GM10248 (cell line): Measurements from ENCODE around the gene POLR3H.
"Not testable (repeated sequence)": the region's sequence is repeated elsewhere in the genome, so short reads cannot be mapped to it uniquely, and the experiment has no call there.

ENCODE experiments used
- CTCF ChIA-PET: fragments of 300-600 bp; sonication (Branson Sonifier 250); formaldehyde crosslinking; extraction: SDS; loops from one replicate; lab custom pipeline; 2021; ENCODE audit warnings: antibody characterized with exemption; lab: Yijun Ruan, JAX
- POLR2A ChIA-PET: fragments of 350-650 bp; sonication (Branson Sonifier 250); formaldehyde crosslinking; extraction: SDS; loops from one replicate; lab custom pipeline; 2020; ENCODE audit warnings: antibody characterized with exemption; lab: Yijun Ruan, JAX
- DNase-seq: peaks from one replicate; pipeline ENCODE4 v3.0.0; 2012; ENCODE audit errors: extremely low spot score
- TF ChIP-seq, protein P1 (sequence below): IDR thresholded peaks from 2 replicates; pipeline ENCODE4 v1.5.1; 2012; ENCODE audit warnings: mild to moderate bottlenecking, low read depth; ENCODE audit errors: extremely low read depth, missing control alignments, control extremely low read depth

Gene POLR3H

DNA sequence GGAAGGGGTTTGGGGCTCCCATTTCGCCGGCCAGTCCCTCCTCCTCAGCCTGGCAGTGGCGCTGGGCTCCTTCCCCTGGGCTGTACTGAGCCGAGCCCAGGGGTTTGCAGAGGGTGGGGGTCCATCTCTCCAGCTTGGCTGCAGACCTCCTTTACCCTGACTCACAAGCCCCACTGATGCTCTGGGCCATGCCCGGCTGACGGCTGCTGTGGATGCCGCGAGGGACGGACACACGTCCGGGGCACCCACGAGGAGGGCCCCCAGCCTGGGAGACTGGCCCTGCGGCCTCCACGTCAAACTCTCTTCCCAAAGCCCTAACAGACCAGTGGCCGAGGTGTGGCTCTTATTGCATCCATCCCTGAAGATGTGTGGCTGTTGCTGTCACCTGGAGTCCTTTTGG lies 31.3 kb upstream of the POLR3H start:
- ChIA-PET POLR2A (no interaction called here), CTCF (interaction anchor here (1.1 kb wide), 1 partner anchor 172 kb away, joined by 4 read pairs; no protein-coding TSS in a partner anchor)
- no peak for DNase-seq
- TF ChIP-seq, protein P1, sequence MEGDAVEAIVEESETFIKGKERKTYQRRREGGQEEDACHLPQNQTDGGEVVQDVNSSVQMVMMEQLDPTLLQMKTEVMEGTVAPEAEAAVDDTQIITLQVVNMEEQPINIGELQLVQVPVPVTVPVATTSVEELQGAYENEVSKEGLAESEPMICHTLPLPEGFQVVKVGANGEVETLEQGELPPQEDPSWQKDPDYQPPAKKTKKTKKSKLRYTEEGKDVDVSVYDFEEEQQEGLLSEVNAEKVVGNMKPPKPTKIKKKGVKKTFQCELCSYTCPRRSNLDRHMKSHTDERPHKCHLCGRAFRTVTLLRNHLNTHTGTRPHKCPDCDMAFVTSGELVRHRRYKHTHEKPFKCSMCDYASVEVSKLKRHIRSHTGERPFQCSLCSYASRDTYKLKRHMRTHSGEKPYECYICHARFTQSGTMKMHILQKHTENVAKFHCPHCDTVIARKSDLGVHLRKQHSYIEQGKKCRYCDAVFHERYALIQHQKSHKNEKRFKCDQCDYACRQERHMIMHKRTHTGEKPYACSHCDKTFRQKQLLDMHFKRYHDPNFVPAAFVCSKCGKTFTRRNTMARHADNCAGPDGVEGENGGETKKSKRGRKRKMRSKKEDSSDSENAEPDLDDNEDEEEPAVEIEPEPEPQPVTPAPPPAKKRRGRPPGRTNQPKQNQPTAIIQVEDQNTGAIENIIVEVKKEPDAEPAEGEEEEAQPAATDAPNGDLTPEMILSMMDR: no peak

DNA sequence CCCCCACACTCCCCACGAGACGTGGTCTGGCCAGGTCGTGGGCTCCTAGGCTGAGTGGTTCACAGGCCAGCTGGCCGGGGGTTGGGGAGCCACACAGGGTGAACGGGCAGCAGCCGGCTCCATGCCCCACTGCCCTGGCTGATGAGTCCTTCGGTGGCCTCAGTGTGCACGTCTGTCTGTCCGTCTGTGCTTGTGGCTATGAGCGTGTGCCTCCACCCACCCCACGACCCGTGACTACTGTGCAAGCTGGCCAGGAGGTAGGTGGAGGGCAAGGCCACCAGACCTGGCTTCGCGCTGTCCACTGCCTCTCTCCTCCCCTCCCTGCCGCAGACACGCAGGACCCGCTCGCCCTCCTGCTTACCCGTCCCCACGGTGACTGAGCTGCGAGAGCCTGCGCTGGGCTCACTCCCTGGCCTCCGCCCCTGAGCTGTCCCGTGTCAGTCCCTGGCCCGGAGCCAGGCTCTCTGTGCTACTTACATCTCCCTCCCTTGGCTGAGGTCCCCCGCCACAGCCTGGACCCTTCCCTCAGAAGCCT lies 30.6 kb upstream of the POLR3H start:
- CTCF ChIA-PET: interaction anchor here (1.2 kb wide), 1 partner anchor 14 kb away, joined by 4 read pairs; the partner anchor contains the start of gene PMM1
- POLR2A ChIA-PET: no interaction called here
- TF ChIP-seq, protein P1: no peak
- DNase-seq: no peak

DNA sequence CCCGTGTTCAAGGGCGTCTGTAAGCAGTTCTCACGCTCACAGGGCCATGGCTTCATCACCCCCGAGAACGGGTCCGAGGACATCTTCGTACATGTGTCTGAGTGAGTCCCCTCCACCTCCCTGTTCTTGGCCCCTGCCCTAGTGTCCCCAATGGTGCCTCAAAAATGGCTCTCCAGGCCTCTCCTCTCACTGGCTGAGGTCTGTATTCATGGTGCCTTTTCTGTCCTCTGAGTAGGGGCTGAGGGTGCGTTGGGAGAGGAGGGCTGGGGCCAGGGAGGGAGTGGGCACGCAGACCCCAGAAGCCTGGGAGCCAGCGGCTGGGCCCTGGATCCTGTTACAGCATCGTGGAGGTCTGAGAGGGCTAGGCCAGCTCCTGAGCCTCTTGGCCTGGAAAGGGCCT lies 29.4 kb upstream of the POLR3H start:
- POLR2A ChIA-PET: no interaction called here
- CTCF ChIA-PET: interaction anchor here (1.2 kb wide), 3 partner anchors 11 to 16 kb away, joined by 3 to 4 read pairs (median 3); partner anchors contain the start of gene PMM1
- no peak for DNase-seq
- TF ChIP-seq, protein P1: no peak

DNA sequence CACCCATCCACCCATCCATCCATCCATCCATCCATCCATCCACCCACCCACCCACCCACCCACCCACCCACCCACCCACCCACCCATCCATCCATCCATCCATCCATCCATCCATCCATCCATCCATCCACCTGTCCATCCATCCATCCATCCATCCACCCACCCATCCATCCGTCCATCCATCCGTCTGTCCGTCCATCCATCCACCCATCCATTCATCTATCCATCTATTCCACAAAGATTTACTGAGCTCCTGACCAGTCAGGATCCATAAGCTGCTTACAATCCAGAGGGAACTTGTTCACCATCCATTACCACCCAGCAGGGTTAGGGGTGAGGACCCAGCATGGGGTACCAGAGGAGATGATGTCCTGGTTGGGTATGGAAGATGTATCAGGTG lies 28.0 kb upstream of the POLR3H start:
- POLR2A ChIA-PET, DNase-seq: not testable (repeated sequence)
- CTCF ChIA-PET: interaction anchor here (1.2 kb wide), 1 partner anchor 17 kb away, joined by 3 read pairs; the partner anchor contains the start of gene PMM1

DNA sequence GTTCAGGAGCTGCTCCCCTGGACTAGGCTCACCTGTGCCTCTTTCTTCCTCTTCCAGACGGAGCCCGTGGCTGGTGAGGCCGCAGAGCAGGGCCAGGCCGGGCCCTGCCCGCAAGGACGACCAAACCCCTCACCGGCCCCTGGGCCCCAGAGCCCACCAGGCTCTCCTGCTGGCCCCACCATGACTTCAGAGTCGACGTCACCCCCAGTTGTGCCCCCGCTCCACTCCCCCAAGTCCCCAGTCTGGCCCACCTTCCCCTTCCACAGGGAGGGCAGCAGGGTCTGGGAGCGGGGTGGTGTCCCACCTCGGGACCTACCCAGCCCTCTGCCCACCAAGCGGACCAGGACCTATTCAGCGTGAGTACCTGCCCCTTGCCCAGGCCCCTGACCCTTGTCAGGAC lies 27.5 kb upstream of the POLR3H start:
- CTCF ChIA-PET: no interaction called here

DNA sequence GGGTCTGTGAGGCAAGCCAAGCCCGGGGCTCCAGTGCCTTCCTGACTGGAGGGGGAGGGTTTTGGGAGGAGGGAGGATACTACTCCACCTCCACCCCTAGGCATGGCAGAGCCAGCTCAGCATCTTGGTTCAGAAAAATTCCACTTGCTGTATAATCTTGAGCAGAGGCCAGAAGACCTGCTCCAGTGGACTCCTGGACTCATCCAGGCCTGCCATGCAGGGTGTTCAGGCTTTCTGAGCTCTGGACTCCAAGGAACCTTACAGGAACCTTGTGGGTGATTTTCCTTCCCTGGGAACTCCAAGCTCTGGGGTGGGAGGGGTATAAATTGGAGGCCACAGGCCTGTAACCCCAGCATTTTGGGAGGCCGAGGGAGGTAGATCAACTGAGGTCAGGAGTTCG lies 26.0 kb upstream of the POLR3H start:
- no peak for DNase-seq
- ChIA-PET CTCF (interaction anchor here (1.1 to 1.6 kb wide), 6 partner anchors 10 to 53 kb away, joined by 3 to 6 read pairs (median 3); no protein-coding TSS in a partner anchor), POLR2A (interaction anchor here (1.0 kb wide), 1 partner anchor 20 kb away, joined by 5 read pairs; the partner anchor contains the start of gene PMM1)
- TF ChIP-seq, protein P1: no peak

More for the DNA sequence above, 27.5 kb upstream of the POLR3H start:
- DNase-seq: no peak
- TF ChIP-seq, protein P1: no peak
- POLR2A ChIA-PET: no interaction called here

DNA sequence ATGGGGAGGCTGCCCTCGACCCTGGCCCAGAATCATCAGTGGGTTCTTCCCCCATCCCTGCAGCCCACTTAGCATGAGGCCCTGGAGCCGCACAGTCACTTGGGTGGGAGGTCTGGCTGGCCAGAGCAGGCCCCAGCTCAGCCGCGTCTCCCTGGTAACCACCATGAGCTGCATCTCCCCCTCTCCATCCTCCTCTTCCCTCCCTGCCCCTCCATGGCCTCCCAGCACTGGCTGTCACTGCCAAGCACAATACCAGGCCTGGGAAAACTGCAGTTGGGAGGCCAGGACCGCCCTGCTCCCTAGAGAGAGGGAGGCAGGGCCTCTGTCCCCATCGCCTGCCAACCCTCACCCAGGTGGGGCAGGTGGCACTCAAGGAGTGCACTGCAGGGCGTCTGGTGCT lies 24.5 kb upstream of the POLR3H start:
- TF ChIP-seq, protein P1: no peak
- DNase-seq: no peak
- POLR2A ChIA-PET: no interaction called here
- CTCF ChIA-PET: interaction anchor here (0.9 to 1.8 kb wide), 2 partner anchors 12 to 51 kb away, joined by 3 to 10 read pairs; no protein-coding TSS in a partner anchor
